Small intestine (tissue), 7 donors: ENCODE data around the gene GK2. TPM values are rescaled to one million over a fixed set of nuclear protein-coding genes. Genes with fewer than 3 reads are reported as not detected.
A peak's percentile ranks its signal among the peaks of the same experiment; 100 is the strongest.

Source experiments
- DNase-seq, 2 donors: peaks; one replicate each; pipeline versions ENCODE4 v3.0.0 to v3.0.0-alpha.2; 2013
- FAIRE-seq: peaks from 2 replicates; lab custom pipeline; 2012; peaks lifted over from hg19 to GRCh38; lab: Jason Lieb, UNC
- H3K27ac ChIP-seq, 3 donors: one replicate each; pipeline ENCODE4 v1.5.1; 2013; ENCODE audit warnings: low read length in 2 of 3, mild to moderate bottlenecking in 2 of 3, control low read depth in 1 of 3, inconsistent platforms in 1 of 3, low read depth in 1 of 3, moderate library complexity in 1 of 3
- H3K27me3 ChIP-seq, 3 donors: one replicate each; pipeline ENCODE4 v1.6.1; 2013; ENCODE audit warnings: low read length in 3 of 3, inconsistent platforms in 1 of 3; ENCODE audit not compliant: control insufficient read depth in 3 of 3, insufficient read depth in 3 of 3
- H3K36me3 ChIP-seq, 3 donors: one replicate each; pipeline ENCODE4 v1.6.1; 2013; ENCODE audit warnings: low read length in 3 of 3, inconsistent platforms in 1 of 3, low read depth in 1 of 3, mild to moderate bottlenecking in 1 of 3, moderate library complexity in 1 of 3; ENCODE audit not compliant: control insufficient read depth in 3 of 3, insufficient read depth in 2 of 3
- H3K4me1 ChIP-seq, 3 donors: one replicate each; pipeline ENCODE4 v1.6.1; 2013; ENCODE audit warnings: low read length in 2 of 3, inconsistent platforms in 1 of 3, low read depth in 1 of 3, mild to moderate bottlenecking in 1 of 3, moderate library complexity in 1 of 3; ENCODE audit not compliant: control insufficient read depth in 3 of 3, insufficient read depth in 2 of 3
- H3K4me3 ChIP-seq, 3 donors: one replicate each; pipeline ENCODE4 v1.5.1; 2013; ENCODE audit warnings: low read length in 3 of 3, control low read depth in 1 of 3, inconsistent platforms in 1 of 3, low read depth in 1 of 3, mild to moderate bottlenecking in 1 of 3, moderate library complexity in 1 of 3
- H3K9me3 ChIP-seq, 2 donors: one replicate each; pipeline ENCODE4 v1.6.1; 2013; ENCODE audit warnings: low read depth in 1 of 2, low read length in 1 of 2; ENCODE audit not compliant: control insufficient read depth in 2 of 2, insufficient read depth in 1 of 2
- WGBS, 3 donors: extraction: QIAGEN DNeasy Blood & Tissue Kit; methylation state at CpG; one replicate each; pipeline ENCODE4 v1.1.7; 2013; 5-methylcytosine and 5-hydroxymethylcytosine counted together
- polyA plus RNA-seq, 4 donors: library from polyadenylated mRNA; stranded (reverse) in 3 of 4; unstranded in 1 of 4; fragments of 200-250 nt in 3 of 4; fragments of 120-200 nt in 1 of 4; gene quantifications; one replicate each; pipeline versions ENCODE4 v1.2.1 to v1.2.3, GENCODE V29; 2013
- donor health status: healthy with polysubstance abuse.
- donor health status: control.
- donor health status: control.
- donor health status: Bipolar disorder and iron deficiency.
- donor health status: healthy.

The GK2 gene
- polyA plus RNA-seq, 4 donors: not detected

GRCh38 chr4:79429113-79429903 lies 21.3 kb upstream of the GK2 start:
- WGBS, 3 donors: 52 to 66% (median 58%) methylated on average over 2 of the region's 2 CpGs
- Histone ChIP-seq H3K27me3 (no peaks in the 10 kb centered on the region), H3K27ac (no peak overlapping the region), H3K36me3 (no peaks in the 10 kb centered on the region), H3K9me3 (no peaks in the 10 kb centered on the region), H3K4me3 (no peak overlapping the region), H3K4me1 (no peaks in the 10 kb centered on the region)
- FAIRE-seq: no peak
- no peak for DNase-seq

- Histone ChIP-seq H3K4me3 (no peak overlapping the region), H3K36me3 (no peaks in the 10 kb centered on the region), H3K4me1 (no peaks in the 10 kb centered on the region), H3K27me3 (no peaks in the 10 kb centered on the region), H3K9me3 (no peaks in the 10 kb centered on the region), H3K27ac (no peak overlapping the region)
- FAIRE-seq (no peak), DNase-seq (no peak)
Observed at GRCh38 chr4:79426989-79427388, 19.0 kb upstream of the GK2 start.

GRCh38 chr4:79425586-79425985 lies 17.6 kb upstream of the GK2 start:
- no peaks in the 10 kb centered on the region for H3K4me1 ChIP-seq
- no peaks in the 10 kb centered on the region for H3K36me3 ChIP-seq
- FAIRE-seq (no peak), DNase-seq (no peak)
- H3K9me3 ChIP-seq: no peaks in the 10 kb centered on the region
- no peaks in the 10 kb centered on the region for H3K27me3 ChIP-seq
- 66 to 78% (median 74%) methylated on average over 1 of the region's 1 CpG for WGBS, 3 donors
- no peak overlapping the region for H3K4me3 ChIP-seq
- H3K27ac ChIP-seq: no peak overlapping the region

- H3K27me3 ChIP-seq: no peaks in the 10 kb centered on the region
- no peaks in the 10 kb centered on the region for H3K4me1 ChIP-seq
- DNase-seq (no peak), FAIRE-seq (no peak)
- H3K36me3 ChIP-seq: no peaks in the 10 kb centered on the region
- H3K27ac ChIP-seq: no peak overlapping the region
- no peak overlapping the region for H3K4me3 ChIP-seq
- H3K9me3 ChIP-seq: peaks cover 0 to 2% of the 10 kb centered on the region in 2 donors
- WGBS, 3 donors: 48 to 67% (median 51%) methylated on average over 2 of the region's 2 CpGs
Observed at GRCh38 chr4:79421483-79421882, 13.5 kb upstream of the GK2 start.

GRCh38 chr4:79413886-79414285 lies 5.9 kb upstream of the GK2 start:
- FAIRE-seq: no peak
- WGBS, 3 donors: 79 to 87% (median 82%) methylated on average over 3 of the region's 3 CpGs
- Histone ChIP-seq H3K4me1 (no peaks in the 10 kb centered on the region), H3K9me3 (no peaks in the 10 kb centered on the region), H3K4me3 (no peak overlapping the region), H3K36me3 (no peaks in the 10 kb centered on the region), H3K27ac (no peak overlapping the region), H3K27me3 (no peaks in the 10 kb centered on the region)
- DNase-seq: no peak

- Histone ChIP-seq H3K27me3 (no peaks in the 10 kb centered on the region), H3K4me1 (no peaks in the 10 kb centered on the region), H3K27ac (no peak overlapping the region), H3K36me3 (no peaks in the 10 kb centered on the region), H3K4me3 (no peak overlapping the region), H3K9me3 (no peaks in the 10 kb centered on the region)
- FAIRE-seq (no peak), DNase-seq (no peak)
- 69 to 78% (median 77%) methylated on average over 9 of the region's 9 CpGs for WGBS, 3 donors
Observed at GRCh38 chr4:79413032-79413885, 5.2 kb upstream of the GK2 start.

GRCh38 chr4:79404666-79405065 lies 3.4 kb downstream of the GK2 start:
- Histone ChIP-seq H3K9me3 (no peaks in the 10 kb centered on the region), H3K4me1 (no peaks in the 10 kb centered on the region), H3K27ac (no peak overlapping the region), H3K27me3 (no peaks in the 10 kb centered on the region), H3K36me3 (no peaks in the 10 kb centered on the region), H3K4me3 (no peak overlapping the region)
- no peak for DNase-seq
- FAIRE-seq: no peak

GRCh38 chr4:79403356-79403755 lies 4.7 kb downstream of the GK2 start:
- FAIRE-seq (peak; percentile 5), DNase-seq (no peak)
- Histone ChIP-seq H3K27me3 (no peaks in the 10 kb centered on the region), H3K4me1 (no peaks in the 10 kb centered on the region), H3K4me3 (no peak overlapping the region), H3K36me3 (no peaks in the 10 kb centered on the region), H3K9me3 (no peaks in the 10 kb centered on the region), H3K27ac (no peak overlapping the region)
- 91 to 95% (median 95%) methylated on average over 1 of the region's 1 CpG for WGBS, 3 donors
